GM12878 (cell line): Measurements from ENCODE around the gene FPGT. TPM values are rescaled to one million over a fixed set of nuclear protein-coding genes. Genes with fewer than 3 reads are reported as not detected.

ENCODE experiments used
- ATAC-seq: fragments of 200-7000 bp; cut with Tn5 transposase; 3 replicates; pipeline ENCODE4 v1.9.1; 2020; ENCODE audit warnings: mild to moderate bottlenecking, moderate library complexity
- BruUV-seq: library from RNA; stranded (reverse); fragments of 400-500 nt; replicated peaks from 2 replicates; lab custom pipeline; 2021; lab: Mats Ljungman, UMichigan
- CTCF ChIA-PET: fragments of 300-600 bp; sonication (Branson Sonifier 250); formaldehyde crosslinking; extraction: SDS; loops from one replicate; lab custom pipeline; 2021; ENCODE audit warnings: inconsistent platforms; lab: Yijun Ruan, JAX
- POLR2A ChIA-PET: fragments of 350-600 bp; formaldehyde crosslinking; extraction: SDS; loops from one replicate; lab custom pipeline; 2021; ENCODE audit warnings: inconsistent platforms; lab: Charles Lee
- RAD21 ChIA-PET: fragments of 300-600 bp; sonication (Branson Sonifier 250); formaldehyde crosslinking; loops from one replicate; lab custom pipeline; 2023; ENCODE audit warnings: antibody characterized with exemption; ENCODE audit not compliant: unreplicated experiment; lab: Charles Lee
- SMC1A ChIA-PET: fragments of 300-600 bp; sonication (Branson Sonifier 250); formaldehyde crosslinking; loops from one replicate; lab custom pipeline; 2023; ENCODE audit not compliant: unreplicated experiment, uncharacterized antibody; lab: Charles Lee
- DNase-seq: peaks from one replicate; pipeline ENCODE4 v3.0.0-alpha.2; 2011; ENCODE audit warnings: low read depth, low spot score
- FAIRE-seq: peaks from 3 replicates; lab custom pipeline; 2011; peaks lifted over from hg19 to GRCh38; lab: Jason Lieb, UNC
- H2AFZ ChIP-seq: 2 replicates; pipeline ENCODE4 v1.6.0; 2011; ENCODE audit warnings: low read depth, low read length, control low read depth; ENCODE audit not compliant: control insufficient read depth
- H3K27ac ChIP-seq: 2 replicates; pipeline ENCODE4 v1.5.1; 2011; ENCODE audit warnings: control low read depth; ENCODE audit not compliant: control insufficient read depth, insufficient read depth
- H3K27me3 ChIP-seq, 2 experiments: replicated peaks in 1 of 2; 2 replicates each; pipeline versions ENCODE4 v1.6.0 to v1.6.1; 2011; ENCODE audit warnings: low read length in 1 of 2; ENCODE audit not compliant: control insufficient read depth in 2 of 2, insufficient read depth in 2 of 2
- H3K36me3 ChIP-seq, 2 experiments: 2 replicates each; pipeline ENCODE4 v1.5.1; 2011; ENCODE audit warnings: low read length in 1 of 2; ENCODE audit not compliant: control insufficient read depth in 2 of 2, insufficient read depth in 2 of 2
- H3K4me1 ChIP-seq: 2 replicates; pipeline ENCODE4 v1.6.1; 2011; ENCODE audit warnings: mild to moderate bottlenecking, low read length, moderate library complexity, mixed read lengths; ENCODE audit not compliant: control insufficient read depth, insufficient read depth
- H3K4me2 ChIP-seq: 2 replicates; pipeline ENCODE4 v1.6.0; 2011; ENCODE audit warnings: control low read depth; ENCODE audit not compliant: control insufficient read depth, insufficient read depth
- H3K4me3 ChIP-seq: fragments of 200-600 bp; sonication (generic); 2 replicates; pipeline ENCODE4 v1.5.1; 2016
- H3K79me2 ChIP-seq: 2 replicates; pipeline ENCODE4 v1.6.0; 2011; ENCODE audit warnings: low read length; ENCODE audit not compliant: control insufficient read depth, insufficient read depth
- H3K9ac ChIP-seq: 2 replicates; pipeline ENCODE4 v1.8.0; 2011; ENCODE audit warnings: low read length, control low read depth, mixed read lengths; ENCODE audit not compliant: control insufficient read depth, insufficient read depth
- H3K9me3 ChIP-seq: replicated peaks from 3 replicates; pipeline ENCODE4 v1.5.1; 2011; ENCODE audit warnings: mild to moderate bottlenecking, low read length; ENCODE audit not compliant: control insufficient read depth, insufficient read depth
- H4K20me1 ChIP-seq: 2 replicates; pipeline ENCODE4 v1.6.0; 2011; ENCODE audit not compliant: control insufficient read depth, insufficient read depth
- BRCA1 ChIP-seq: IDR thresholded peaks from 2 replicates; pipeline ENCODE4 v1.6.1; 2011; ENCODE audit warnings: low read depth, low read length, improper control_type of control experiment
- CEBPB ChIP-seq, 2 experiments: fragments of 150-350 bp in 1 of 2; IDR thresholded peaks; 2 replicates each; pipeline ENCODE4 v1.6.1; 2012 to 2014; ENCODE audit warnings: low read depth in 2 of 2, low read length in 2 of 2, borderline replicate concordance in 1 of 2, inconsistent platforms in 1 of 2
- CHD2 ChIP-seq: IDR thresholded peaks from 2 replicates; pipeline ENCODE4 v1.6.1; 2011; ENCODE audit warnings: low read depth, low read length, improper control_type of control experiment, borderline replicate concordance
- EZH2 ChIP-seq: IDR thresholded peaks from 2 replicates; pipeline ENCODE4 v1.6.1; 2012; ENCODE audit warnings: low read depth, mild to moderate bottlenecking, control low read depth, inconsistent platforms, low read length, borderline replicate concordance; ENCODE audit not compliant: control insufficient read depth
- KDM1A ChIP-seq: fragments of 200-600 bp; sonication (generic); IDR thresholded peaks from 2 replicates; pipeline ENCODE4 v1.6.1; 2016; ENCODE audit warnings: borderline replicate concordance
- MEF2A ChIP-seq: IDR thresholded peaks from 2 replicates; pipeline ENCODE4 v1.6.1; 2011; ENCODE audit warnings: low read depth, mild to moderate bottlenecking, low read length, moderate library complexity; ENCODE audit not compliant: insufficient read depth
- NR2C1 ChIP-seq: fragments of 450-650 bp; IDR thresholded peaks from 2 replicates; pipeline ENCODE4 v1.6.1; 2017; ENCODE audit warnings: antibody characterized with exemption, mild to moderate bottlenecking, moderate library complexity
- SMARCA5 ChIP-seq: fragments of 450-650 bp; IDR thresholded peaks from 2 replicates; pipeline ENCODE4 v1.6.1; 2017; ENCODE audit warnings: mild to moderate bottlenecking
- WRNIP1 ChIP-seq: IDR thresholded peaks from 2 replicates; pipeline ENCODE4 v1.6.1; 2011; ENCODE audit warnings: low read depth, low read length, improper control_type of control experiment, borderline replicate concordance
- ZNF274 ChIP-seq: IDR thresholded peaks from one replicate; pipeline ENCODE4 v1.8.0; 2011; ENCODE audit not compliant: insufficient read length, insufficient read depth
- WGBS: methylation state at CpG from one replicate; pipeline ENCODE4 v1.1.6; 2016; ENCODE audit warnings: low lambda C conversion rate; ENCODE audit not compliant: insufficient replicate concordance, insufficient coverage; ENCODE audit errors: missing lambda C conversion rate; 5-methylcytosine and 5-hydroxymethylcytosine counted together
- in situ Hi-C: fragments of 300-500 bp; cut with MboI; formaldehyde crosslinking; loops from 9 replicates; pipeline ENCODE4 v1.14.3; 2018; ENCODE audit warnings: mixed read lengths
- intact Hi-C: fragments of 100-400 bp; cut with micrococcal nuclease; formaldehyde crosslinking; loops from one replicate; pipeline ENCODE4 v1.14.2; 2022; ENCODE audit not compliant: unreplicated experiment
- polyA plus RNA-seq, 11 experiments: library from polyadenylated mRNA; depleted of rRNA in 4 of 11; unstranded in 6 of 11; stranded (reverse) in 5 of 11; fragments of >200 nt; fragmentation: Nextera tagmentation in 4 of 11; fragmentation: Illumina TruSeq in 1 of 11; extraction: Ambion mirVana in 4 of 11; extraction: Trizol in 1 of 11; gene quantifications; 1 replicate in 1 of 11; 2 replicates in 10 of 11; pipeline versions ENCODE4 v1.2.1 to v1.2.3, GENCODE V29; 2011 to 2016; ENCODE audit warnings: inconsistent platforms in 2 of 11, missing spikeins in 2 of 11, low read depth in 1 of 11
- total RNA-seq, 4 experiments: library from RNA; depleted of rRNA in 3 of 4; stranded (reverse); fragments of >200 nt in 3 of 4; fragmentation: Illumina TruSeq in 1 of 4; extraction: Trizol in 1 of 4; gene quantifications; 2 replicates each; pipeline versions ENCODE4 v1.2.1 to v1.2.3, GENCODE V29; 2013 to 2021
- TF ChIP-seq, protein P1 (sequence below): IDR thresholded peaks from 2 replicates; pipeline ENCODE4 v1.6.1; 2011; ENCODE audit warnings: borderline replicate concordance, low read depth, mild to moderate bottlenecking, moderate library complexity, mixed read lengths, low read length; ENCODE audit not compliant: insufficient read depth; ENCODE audit errors: extremely low read length
- TF ChIP-seq, protein P2 (sequence below), 3 experiments: IDR thresholded peaks in 2 of 3; conservative IDR thresholded peaks in 1 of 3; 2 replicates each; pipeline ENCODE4 v1.5.1; 2011; ENCODE audit warnings: low read depth in 3 of 3, low read length in 3 of 3, mild to moderate bottlenecking in 3 of 3, control low read depth in 2 of 3, moderate library complexity in 2 of 3, inconsistent platforms in 1 of 3, mixed read lengths in 1 of 3; ENCODE audit not compliant: control insufficient read depth in 2 of 3, insufficient read depth in 1 of 3; ENCODE audit errors: extremely low read depth in 1 of 3
- TF ChIP-seq, protein P3 (sequence below): fragments of 150-350 bp; IDR thresholded peaks from 2 replicates; pipeline ENCODE4 v1.6.1; 2016; ENCODE audit warnings: low read depth, low read length

The FPGT gene
- total and polyA plus RNA-seq, 10 of the 15 experiments (the other 5 are each of a cell fraction or from before 2014, with no cell fraction given): 7.8 to 15.4 (median 11.5) TPM

DNA sequence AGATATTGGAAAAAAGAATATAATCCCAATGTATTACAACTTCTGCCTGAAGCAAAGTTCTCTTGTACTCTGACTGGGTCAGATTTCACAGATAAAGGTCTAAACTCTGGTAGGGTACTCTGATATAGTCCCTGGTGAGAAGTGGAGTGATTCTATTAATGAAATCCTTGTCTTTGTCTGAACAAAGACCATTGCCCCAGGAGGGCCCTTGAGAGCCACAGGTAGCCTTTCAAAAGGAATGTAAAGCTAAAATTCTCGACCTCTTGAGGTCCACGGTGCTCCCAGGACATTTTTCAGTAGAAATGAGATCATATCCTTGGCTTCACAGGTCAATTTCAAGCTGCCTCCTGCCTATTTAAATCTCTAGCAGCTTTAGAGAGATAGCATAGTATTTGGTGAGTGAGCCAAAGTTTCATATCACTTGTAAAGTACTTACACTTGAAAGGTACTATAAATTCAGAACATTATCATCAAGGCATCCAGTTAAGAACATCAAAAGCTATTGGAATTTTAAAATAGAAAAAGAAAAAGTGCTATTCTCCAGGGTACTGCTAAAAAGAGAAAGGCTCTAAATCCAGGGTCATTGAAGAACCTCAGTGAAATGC, 47.2 kb downstream of the FPGT start:
- Histone ChIP-seq H3K4me2 (no peak overlapping the region), H2AFZ (no peak overlapping the region), H3K27ac (no peak overlapping the region), H3K4me1 (no peaks in the 10 kb centered on the region), H3K79me2 (no peaks in the 10 kb centered on the region), H3K36me3 (no peaks in the 10 kb centered on the region), H4K20me1 (no peaks in the 10 kb centered on the region), H3K27me3 (no peaks in the 10 kb centered on the region), H3K9me3 (no peaks in the 10 kb centered on the region), H3K4me3 (no peak overlapping the region), H3K9ac (no peak overlapping the region)
- ChIA-PET POLR2A (no interaction called here), RAD21 (no interaction called here), SMC1A (no interaction called here), CTCF (no interaction called here)
- in situ Hi-C loops (no loop called here), intact Hi-C loops (no loop called here)
- no peak for ATAC-seq
- no peak for TF ChIP-seq EZH2
- no peak for TF ChIP-seq MEF2A
- no peak for TF ChIP-seq SMARCA5
- no peak for TF ChIP-seq CHD2
- TF ChIP-seq, protein P1, sequence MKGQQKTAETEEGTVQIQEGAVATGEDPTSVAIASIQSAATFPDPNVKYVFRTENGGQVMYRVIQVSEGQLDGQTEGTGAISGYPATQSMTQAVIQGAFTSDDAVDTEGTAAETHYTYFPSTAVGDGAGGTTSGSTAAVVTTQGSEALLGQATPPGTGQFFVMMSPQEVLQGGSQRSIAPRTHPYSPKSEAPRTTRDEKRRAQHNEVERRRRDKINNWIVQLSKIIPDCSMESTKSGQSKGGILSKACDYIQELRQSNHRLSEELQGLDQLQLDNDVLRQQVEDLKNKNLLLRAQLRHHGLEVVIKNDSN: no peak
- TF ChIP-seq, protein P2, sequence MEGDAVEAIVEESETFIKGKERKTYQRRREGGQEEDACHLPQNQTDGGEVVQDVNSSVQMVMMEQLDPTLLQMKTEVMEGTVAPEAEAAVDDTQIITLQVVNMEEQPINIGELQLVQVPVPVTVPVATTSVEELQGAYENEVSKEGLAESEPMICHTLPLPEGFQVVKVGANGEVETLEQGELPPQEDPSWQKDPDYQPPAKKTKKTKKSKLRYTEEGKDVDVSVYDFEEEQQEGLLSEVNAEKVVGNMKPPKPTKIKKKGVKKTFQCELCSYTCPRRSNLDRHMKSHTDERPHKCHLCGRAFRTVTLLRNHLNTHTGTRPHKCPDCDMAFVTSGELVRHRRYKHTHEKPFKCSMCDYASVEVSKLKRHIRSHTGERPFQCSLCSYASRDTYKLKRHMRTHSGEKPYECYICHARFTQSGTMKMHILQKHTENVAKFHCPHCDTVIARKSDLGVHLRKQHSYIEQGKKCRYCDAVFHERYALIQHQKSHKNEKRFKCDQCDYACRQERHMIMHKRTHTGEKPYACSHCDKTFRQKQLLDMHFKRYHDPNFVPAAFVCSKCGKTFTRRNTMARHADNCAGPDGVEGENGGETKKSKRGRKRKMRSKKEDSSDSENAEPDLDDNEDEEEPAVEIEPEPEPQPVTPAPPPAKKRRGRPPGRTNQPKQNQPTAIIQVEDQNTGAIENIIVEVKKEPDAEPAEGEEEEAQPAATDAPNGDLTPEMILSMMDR (IDR thresholded peaks at IDR 0.05 in 2 of 3, conservative IDR thresholded peaks at IDR 0.05 in 1 of 3; ENCODE audit: control insufficient read depth in 2 of 3, extremely low read depth in 1 of 3, insufficient read depth in 1 of 3, low read depth in 3 of 3, low read length in 3 of 3): no peak
- no peak for TF ChIP-seq NR2C1
- TF ChIP-seq WRNIP1: no peak
- TF ChIP-seq BRCA1: no peak
- TF ChIP-seq, protein P3, sequence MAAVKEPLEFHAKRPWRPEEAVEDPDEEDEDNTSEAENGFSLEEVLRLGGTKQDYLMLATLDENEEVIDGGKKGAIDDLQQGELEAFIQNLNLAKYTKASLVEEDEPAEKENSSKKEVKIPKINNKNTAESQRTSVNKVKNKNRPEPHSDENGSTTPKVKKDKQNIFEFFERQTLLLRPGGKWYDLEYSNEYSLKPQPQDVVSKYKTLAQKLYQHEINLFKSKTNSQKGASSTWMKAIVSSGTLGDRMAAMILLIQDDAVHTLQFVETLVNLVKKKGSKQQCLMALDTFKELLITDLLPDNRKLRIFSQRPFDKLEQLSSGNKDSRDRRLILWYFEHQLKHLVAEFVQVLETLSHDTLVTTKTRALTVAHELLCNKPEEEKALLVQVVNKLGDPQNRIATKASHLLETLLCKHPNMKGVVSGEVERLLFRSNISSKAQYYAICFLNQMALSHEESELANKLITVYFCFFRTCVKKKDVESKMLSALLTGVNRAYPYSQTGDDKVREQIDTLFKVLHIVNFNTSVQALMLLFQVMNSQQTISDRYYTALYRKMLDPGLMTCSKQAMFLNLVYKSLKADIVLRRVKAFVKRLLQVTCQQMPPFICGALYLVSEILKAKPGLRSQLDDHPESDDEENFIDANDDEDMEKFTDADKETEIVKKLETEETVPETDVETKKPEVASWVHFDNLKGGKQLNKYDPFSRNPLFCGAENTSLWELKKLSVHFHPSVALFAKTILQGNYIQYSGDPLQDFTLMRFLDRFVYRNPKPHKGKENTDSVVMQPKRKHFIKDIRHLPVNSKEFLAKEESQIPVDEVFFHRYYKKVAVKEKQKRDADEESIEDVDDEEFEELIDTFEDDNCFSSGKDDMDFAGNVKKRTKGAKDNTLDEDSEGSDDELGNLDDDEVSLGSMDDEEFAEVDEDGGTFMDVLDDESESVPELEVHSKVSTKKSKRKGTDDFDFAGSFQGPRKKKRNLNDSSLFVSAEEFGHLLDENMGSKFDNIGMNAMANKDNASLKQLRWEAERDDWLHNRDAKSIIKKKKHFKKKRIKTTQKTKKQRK: no peak
- TF ChIP-seq CEBPB (IDR thresholded peaks at IDR 0.05; ENCODE audit: borderline replicate concordance in 1 of 2, low read depth in 2 of 2, low read length in 2 of 2): no peak
- no peak for TF ChIP-seq KDM1A
- TF ChIP-seq ZNF274: no peak
- no TSS peak for BruUV-seq
- no peak for FAIRE-seq
- no peak for DNase-seq
- 6% methylated on average over 2 of the region's 2 CpGs for WGBS
